Measurements from ENCODE around the gene GNRH2.
"Not testable (repeated sequence)": the region's sequence is repeated elsewhere in the genome, so short reads cannot be mapped to it uniquely, and the experiment has no call there.

Gene GNRH2

DNA sequence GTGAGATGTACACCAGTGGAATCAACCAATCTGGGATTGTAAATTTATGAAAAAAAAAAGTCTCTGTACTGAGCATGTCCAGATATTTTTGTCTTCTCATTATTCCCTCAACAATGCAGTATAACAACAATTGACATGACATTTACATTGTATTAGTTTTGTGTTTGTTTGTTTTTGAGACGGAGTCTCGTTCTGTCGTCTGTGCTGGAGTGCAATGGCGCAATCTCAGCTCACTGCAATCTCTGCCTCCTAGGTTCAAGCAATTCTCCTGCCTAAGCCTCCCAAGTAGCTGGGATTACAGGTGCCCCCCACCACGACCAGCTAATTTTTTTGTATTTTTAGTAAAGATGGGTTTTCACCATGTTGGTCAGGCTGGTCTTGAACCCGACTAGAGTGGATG, 31.9 kb downstream of the GNRH2 start:
- not testable (repeated sequence) for DNase-seq

DNA sequence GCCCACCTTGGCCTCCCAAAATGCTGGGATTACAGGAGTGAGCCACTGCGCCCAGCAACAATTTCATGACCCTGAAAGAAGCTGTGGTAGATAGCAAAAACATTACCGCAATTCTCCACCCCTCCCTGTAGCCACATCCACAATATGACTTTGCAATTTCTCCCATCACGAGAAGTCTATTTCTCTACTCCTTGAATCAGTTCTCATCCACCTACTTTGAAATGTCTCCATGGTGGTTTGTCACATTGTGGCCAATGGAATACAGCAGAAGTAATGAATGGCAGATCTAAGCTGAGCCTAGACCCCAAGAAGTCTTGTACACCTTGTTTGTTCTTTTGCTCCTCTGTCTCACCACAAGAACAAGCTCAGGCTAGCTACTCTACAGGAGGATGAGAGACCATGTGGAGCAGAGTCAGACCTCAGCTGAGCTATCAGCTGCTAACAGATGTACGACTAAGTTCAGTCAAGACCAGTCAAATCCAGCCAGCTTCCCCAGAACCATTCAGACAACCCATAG, 34.3 kb downstream of the GNRH2 start:
- DNase-seq = no peak

DNA sequence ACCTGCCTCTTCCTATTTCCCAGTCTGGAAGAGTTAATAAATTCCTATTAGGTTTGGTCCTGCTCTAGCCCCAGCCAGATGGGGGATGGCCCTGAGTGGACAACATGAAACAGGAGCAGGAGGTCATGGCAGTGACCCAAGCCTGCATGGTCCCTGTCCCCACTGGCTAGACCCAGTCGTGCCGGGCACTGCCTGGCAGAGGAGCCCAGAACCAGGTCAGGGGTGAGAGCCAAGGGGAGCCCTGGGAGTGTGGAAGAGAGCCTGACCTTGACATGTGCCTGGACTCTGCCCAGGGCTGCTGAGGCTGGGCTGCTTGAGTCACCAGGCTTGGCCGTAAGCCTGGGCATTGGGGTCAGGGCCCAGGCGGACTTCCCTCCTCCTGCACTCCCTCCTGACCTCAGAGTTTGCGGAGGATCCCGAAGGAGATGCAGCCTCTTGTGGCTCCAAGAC, 37.5 kb downstream of the GNRH2 start:
- DNase-seq = no peak

DNA sequence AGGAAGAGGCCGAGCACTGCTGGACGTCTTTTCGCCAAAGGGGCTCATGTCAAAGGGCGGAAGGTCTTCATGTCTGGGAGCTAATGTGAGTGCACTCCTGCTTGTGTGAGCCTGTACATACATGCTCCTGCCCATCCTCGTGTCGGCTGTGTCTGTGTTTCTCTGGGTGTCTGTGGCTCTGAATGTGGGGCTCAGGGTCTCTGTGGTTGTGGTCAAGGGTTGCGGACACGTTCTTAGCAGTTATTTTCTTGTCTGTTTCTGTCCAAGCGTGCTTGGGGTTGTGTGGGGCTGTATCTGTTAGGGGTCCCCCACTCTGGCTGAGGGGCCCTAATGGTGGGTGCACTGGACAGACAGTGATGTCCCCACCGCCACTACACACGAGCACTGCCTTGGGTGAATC, 38.2 kb downstream of the GNRH2 start:
- DNase-seq = no peak

DNA sequence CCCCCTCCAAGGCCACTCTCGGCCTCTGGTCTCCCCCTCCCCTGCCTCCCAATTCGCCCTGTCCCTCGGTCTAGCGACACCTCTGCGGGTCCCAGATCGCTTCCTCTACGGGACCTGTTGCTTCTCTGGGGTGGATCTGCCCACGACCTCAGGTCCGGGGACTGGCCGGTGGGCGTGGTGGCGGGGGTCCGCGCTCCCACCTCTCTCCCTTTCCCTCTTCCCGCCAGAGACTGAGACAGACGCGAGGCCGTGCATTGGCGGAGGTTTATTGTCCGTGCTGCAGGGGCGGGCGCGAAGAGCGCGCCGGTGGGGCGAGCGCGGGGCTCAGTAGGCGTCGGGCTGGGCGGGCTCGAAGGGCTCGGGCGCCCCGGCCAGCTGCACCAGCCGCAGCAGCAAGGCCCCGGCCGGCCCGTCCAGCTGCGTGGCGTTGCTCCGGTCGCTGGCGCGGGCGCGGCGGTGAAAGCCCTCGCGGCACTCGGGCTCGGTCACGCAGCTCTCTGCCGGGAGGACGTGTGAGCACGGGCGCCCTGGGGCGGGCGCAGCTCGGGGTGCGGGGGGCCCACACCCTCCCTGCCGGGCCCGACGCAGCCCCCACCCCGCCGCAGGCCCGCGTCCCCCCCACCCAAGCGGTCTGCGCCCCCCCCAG, 39.0 kb downstream of the GNRH2 start:
- no peak for DNase-seq

DNA sequence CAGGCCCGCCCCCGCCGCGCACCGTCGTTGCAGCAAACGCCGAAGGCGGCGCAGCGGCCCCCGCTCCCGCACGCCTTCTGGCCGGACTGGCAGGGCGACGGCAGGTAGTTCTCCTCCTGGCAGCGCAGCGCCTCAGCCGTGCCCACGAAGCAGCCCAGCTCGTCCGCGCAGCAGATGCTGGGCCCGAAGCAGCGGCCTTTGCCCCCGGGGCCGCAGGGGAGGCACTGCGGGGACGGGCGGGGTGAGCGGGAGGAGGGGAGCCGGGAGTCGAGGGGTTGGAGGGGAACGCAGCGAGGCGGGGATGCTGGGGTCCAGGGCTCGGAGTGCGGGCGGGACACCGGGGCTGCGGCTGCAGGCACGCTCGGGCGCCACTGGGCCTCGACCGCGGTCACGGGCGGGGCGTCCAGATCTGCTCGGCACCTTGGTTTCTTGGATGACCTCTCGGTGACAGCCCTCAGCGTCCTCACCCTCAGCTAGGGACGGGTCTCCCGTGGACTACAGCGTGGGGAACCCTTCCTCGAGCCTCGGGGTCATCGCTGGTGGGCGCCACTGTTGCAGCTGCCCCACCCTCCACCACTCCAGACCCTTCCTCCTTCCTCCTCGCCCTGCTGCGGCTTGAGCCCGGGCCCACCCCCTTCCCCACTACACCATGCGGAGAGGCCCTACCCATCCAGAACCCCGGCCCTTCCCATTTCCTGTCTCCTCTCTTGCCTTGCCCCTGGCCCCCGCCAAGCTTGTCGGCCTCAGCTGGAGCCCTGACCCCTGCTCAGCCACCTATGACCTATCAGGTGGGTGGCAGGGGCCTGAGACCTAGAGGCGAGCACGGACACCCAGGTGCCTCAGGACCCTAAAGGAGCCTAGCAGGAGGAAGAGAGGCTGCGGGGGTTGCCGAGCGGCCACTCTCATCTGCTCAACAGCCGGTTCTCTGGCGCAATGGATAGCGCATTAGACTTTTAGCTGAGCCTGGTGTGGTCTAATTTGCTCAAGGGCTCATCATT, 39.8 kb downstream of the GNRH2 start:
- no peak for DNase-seq

DNA sequence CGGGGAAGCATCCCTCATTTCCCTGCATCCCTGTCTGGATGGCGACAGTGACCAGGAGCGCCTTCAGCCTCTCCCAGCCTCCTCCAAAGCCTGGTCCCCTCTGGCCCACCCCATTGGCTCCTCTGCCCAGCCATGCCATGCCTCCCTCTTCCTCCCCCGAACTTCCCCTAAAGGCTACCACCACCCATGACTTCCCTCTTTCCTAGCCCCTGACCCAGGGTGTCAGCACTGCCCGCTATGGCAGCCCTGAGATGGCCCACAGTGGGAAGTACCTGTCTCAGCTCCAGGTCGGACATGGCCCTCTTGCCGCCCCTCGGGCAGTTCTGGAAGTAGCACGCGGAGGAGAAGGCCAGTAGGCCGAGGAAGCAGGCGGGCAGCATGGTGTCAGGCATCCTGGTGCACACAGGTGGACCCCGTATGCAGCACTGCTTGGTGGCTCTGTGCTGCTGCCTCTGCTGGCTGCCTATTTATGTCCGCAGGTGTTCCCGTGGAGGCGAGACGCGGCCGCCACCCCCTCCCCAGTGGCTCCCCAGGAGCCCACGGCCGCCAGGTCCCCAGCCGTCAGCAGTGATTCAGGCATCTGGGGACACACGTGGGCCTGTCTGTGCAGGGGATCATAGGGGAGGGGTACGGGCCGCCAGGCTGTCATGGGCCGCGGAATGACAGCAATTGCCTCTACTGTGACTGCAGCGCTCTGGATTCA, 41.0 kb downstream of the GNRH2 start, which contains the start of gene AVP:
Gene AVP, minus strand, starts transcription at position 442 of the 703 bp plus-strand sequence. Its CDS starts 50 bp downstream, at position 392.
- no peak for DNase-seq

DNA sequence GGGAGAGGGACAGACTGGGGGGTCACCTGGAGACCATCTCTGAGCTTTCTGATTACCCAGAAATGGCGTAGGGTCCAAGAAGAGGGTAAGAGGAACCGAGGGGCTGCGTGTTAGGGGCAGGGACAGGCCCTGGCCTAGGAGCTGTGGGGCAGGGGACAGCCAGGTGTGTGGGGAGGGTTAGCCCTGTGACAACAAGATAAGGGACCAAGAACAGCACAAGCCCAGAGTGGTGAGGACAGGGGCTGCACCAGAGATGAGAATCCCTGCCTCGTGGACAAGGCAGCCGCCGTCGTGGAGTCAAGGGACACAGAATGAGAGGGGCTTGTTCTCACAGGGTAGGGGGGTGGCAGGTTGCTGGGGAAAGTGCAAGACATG, 41.6 kb downstream of the GNRH2 start:
- no peak for DNase-seq

DNA sequence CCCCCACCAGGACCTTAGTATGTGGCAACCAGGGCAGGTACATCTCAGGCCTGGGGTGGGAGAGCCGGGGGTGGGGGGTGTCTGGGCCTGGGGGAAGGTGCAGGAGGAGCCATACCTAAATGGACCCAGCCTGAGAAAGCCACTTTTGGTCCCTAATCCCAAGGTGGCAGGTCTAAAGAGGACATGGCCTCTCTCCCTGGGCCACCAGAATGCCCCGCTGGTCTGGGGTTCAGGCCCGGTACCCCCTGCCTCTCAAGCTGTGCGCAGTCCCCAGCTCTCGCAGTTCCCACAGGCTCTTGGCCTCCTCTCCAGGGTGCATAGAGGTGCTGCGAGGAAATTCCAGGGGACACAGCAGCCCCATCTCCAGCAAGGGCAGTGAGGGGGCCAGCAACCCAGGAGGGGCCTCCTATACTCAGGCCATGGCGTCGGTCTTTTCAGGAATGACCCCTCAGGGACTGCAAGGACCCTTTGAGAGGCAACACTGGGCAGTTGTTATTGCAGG, 42.2 kb downstream of the GNRH2 start:
- no peak for DNase-seq

DNA sequence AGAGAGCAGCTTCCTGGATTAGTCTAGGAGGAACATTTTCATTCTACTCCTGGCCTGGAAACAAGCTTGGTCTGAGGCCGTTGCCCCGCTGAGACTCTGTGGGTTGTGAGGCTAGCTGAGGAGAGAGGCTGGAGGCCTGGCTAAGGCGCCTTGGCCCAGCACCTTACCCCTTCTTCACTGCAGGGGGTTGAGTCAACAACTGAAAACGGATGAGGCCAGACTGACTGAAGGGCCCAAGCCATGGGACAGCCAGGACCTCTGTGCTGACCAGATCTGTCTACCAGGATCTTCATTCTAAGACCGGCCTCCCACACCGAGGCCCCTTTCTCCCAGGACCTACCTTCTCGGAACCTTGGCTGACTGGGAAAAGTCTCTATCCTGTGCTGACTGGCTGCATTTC, 44.6 kb downstream of the GNRH2 start:
- DNase-seq = no peak

DNA sequence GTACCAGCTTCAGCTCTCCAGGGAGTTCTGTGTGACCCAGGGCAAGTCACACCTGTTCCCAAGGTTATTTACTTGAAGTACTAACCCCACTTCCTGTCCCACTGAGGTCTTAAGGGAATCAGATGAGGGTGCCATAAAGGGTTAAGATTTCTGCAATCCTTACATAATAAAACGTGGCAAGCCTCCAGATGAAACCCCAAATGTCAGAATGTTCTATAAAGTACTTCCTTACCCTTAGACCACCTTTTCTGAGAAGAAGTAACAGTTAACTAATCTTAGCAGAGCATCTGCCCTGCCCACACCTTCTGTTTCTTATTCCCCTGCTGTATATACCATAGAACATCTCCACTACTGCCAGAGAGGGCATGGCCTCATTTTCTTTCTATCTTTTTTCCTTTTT, 47.1 kb downstream of the GNRH2 start:
- no peak for DNase-seq

DNA sequence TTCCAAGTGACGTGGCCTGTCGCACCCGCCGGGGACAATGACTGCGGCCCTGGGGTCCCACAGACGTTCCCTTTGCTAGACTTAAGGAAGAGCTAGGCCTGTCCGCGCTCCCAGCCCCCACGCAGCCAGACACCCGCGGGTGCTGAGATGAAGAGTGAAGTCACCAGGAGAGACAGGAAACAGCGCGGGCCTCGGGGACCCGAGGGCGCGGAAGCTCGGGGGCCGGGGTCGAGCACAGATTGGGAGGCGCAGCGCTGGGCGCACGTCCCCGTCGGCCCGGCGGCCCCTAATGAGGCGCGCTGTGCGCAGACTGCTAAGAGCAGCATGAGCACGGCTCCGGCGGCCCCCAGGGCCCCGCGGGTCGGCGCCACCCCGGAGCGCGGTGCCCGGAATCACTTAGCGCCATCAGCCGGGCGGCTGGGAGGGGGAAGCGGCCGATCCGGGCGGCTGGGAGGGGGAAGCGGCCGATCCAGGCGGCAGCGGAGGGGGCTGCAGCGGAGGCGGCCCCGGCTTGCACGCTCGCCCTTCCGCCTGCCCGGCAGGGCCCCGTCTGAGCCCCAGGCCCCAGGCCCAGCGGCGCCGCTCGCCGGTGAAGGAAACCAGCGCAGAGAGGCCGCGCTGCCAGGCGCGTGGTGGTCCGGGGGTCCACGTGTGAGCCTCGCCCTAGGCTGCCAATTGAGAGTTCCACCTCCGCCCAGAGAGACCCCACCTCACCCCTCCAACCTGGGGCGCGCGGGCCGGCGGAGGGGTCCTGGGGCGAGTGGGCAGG, 49.4 kb downstream of the GNRH2 start:
- peak in 1 of 4 experiments; percentile 24 for DNase-seq

DNA sequence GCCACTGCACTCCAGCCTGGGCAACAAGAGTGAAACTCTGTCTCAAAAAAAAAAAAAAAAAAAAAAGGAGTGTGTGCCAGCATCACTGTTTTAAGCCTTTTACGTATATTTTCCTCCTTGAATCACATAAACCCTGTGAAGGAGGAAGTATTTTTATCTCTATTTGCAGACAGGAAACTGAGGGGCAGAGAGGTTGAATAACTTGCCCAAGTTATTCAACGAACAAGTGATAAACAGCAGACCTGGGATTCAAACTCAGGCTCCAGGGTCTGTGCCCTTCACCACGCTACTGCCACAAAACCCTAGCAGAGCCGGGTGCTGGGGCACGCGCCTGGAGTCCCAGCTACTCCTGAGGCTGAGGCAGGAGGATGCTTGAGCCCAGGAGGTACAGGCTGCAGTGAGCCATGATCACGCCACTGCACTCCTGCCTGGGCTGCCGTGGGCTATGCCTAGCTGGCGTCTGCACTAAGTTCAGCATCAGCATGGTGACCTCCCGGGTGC, 50.5 kb downstream of the GNRH2 start:
- DNase-seq = no peak

DNA sequence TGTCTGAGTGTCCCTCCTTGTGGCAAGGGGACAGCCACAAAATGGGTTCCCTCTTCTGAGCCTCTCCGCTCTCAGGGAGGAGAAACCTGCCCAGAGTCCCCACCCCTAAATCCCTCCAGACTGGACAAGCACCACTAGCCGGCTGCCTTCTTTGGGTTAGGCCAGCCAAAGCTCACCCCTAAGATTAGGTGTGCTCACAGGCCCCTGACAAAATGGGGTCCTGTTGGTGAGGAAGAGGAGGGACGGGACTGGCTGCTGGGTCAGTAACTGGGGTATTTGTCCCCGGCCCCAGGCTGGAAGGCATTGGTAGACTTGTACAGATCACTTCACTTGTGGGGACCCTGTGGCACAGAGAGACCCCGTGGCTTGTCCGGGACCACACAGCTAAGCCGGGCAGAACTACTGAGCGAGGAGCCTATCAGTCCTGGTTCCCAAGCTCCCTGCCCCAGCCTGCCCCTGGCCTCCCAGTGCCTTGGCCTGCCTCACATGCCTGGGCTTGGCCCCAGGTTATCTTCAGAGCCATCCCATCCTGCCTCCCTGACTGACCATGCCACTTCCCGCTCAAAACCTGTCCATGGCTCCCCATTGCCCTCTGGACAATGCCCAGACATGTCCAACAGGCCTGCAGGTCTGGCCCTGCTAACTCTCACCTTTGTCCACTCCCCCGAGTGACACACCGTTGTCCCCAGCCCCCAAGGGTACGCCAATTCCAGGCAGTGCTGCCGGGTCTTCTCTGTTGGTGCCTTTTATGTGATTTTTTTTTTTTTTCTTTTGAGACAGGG, 51.6 kb downstream of the GNRH2 start:
- no peak for DNase-seq
